Measurements from ENCODE around the gene PPP4R3A.
"Not testable (repeated sequence)": the region's sequence is repeated elsewhere in the genome, so short reads cannot be mapped to it uniquely, and the experiment has no call there.

The PPP4R3A gene

GRCh38 chr14:91536327-91536726 is 26.2 kb upstream of the PPP4R3A start:
- TF ChIP-seq GABPA (IDR thresholded peaks at IDR 0.05; ENCODE audit: low read depth) (no peak), POLR2AphosphoS5 (IDR thresholded peaks at IDR 0.05; ENCODE audit: low read depth) (no peak), REST (IDR thresholded peaks at IDR 0.05; ENCODE audit: insufficient replicate concordance, low read depth) (no peak), SPI1 (IDR thresholded peaks at IDR 0.05; ENCODE audit: borderline replicate concordance, low read depth) (no peak), CTCF (IDR thresholded peaks at IDR 0.05; ENCODE audit: insufficient read depth, low read length) (no peak)

GRCh38 chr14:91534059-91534458 is 23.9 kb upstream of the PPP4R3A start:
- not testable (repeated sequence) for H3K27ac ChIP-seq (replicated peaks); H3K27me3 ChIP-seq (ENCODE audit: insufficient read depth, poor library complexity, severe bottlenecking); H3K4me3 ChIP-seq (replicated peaks; ENCODE audit: insufficient read depth, low read length); DNase-seq (ENCODE audit: low read depth in 1 of 2, low spot score in 1 of 2)

More at GRCh38 chr14:91536327-91536726, 26.2 kb upstream of the PPP4R3A start:
- no peak overlapping the region for H3K27ac ChIP-seq (replicated peaks)
- H3K27me3 ChIP-seq (ENCODE audit: insufficient read depth, poor library complexity, severe bottlenecking), result no peaks in the 10 kb centered on the region
- no peak overlapping the region for H3K4me3 ChIP-seq (replicated peaks; ENCODE audit: insufficient read depth, low read length)
- no peak for DNase-seq (ENCODE audit: low read depth in 1 of 2, low spot score in 1 of 2)

- no peak for DNase-seq (ENCODE audit: low read depth in 1 of 2, low spot score in 1 of 2)
- no peaks in the 10 kb centered on the region for H3K27me3 ChIP-seq (ENCODE audit: insufficient read depth, poor library complexity, severe bottlenecking)
- no peak overlapping the region for H3K4me3 ChIP-seq (replicated peaks; ENCODE audit: insufficient read depth, low read length)
- H3K27ac ChIP-seq (replicated peaks), result no peak overlapping the region
- TF ChIP-seq GABPA (IDR thresholded peaks at IDR 0.05; ENCODE audit: low read depth), result no peak
- no peak for TF ChIP-seq POLR2AphosphoS5 (IDR thresholded peaks at IDR 0.05; ENCODE audit: low read depth)
- no peak for TF ChIP-seq SPI1 (IDR thresholded peaks at IDR 0.05; ENCODE audit: borderline replicate concordance, low read depth)
- no peak for TF ChIP-seq REST (IDR thresholded peaks at IDR 0.05; ENCODE audit: insufficient replicate concordance, low read depth)
- TF ChIP-seq CTCF (IDR thresholded peaks at IDR 0.05; ENCODE audit: insufficient read depth, low read length), result no peak
These were observed 23.5 kb upstream of the PPP4R3A start for GRCh38 chr14:91533623-91534022.

- Histone ChIP-seq H3K27ac (replicated peaks) (no peak overlapping the region), H3K27me3 (ENCODE audit: insufficient read depth, poor library complexity, severe bottlenecking) (no peaks in the 10 kb centered on the region), H3K4me3 (replicated peaks; ENCODE audit: insufficient read depth, low read length) (no peak overlapping the region)
- TF ChIP-seq POLR2AphosphoS5 (IDR thresholded peaks at IDR 0.05; ENCODE audit: low read depth), result no peak
- no peak for TF ChIP-seq CTCF (IDR thresholded peaks at IDR 0.05; ENCODE audit: insufficient read depth, low read length)
- no peak for TF ChIP-seq GABPA (IDR thresholded peaks at IDR 0.05; ENCODE audit: low read depth)
- TF ChIP-seq REST (IDR thresholded peaks at IDR 0.05; ENCODE audit: insufficient replicate concordance, low read depth), result no peak
- TF ChIP-seq SPI1 (IDR thresholded peaks at IDR 0.05; ENCODE audit: borderline replicate concordance, low read depth), result no peak
- DNase-seq (ENCODE audit: low read depth in 1 of 2, low spot score in 1 of 2), result no peak
These were observed 13.9 kb upstream of the PPP4R3A start for GRCh38 chr14:91523972-91524371.

Data from HL-60 (cell line).